Spinal cord (tissue), 10 donors: ENCODE measurements around the gene AHI1. TPM values are rescaled to one million over a fixed set of nuclear protein-coding genes. Genes with fewer than 3 reads are reported as not detected.

Experiments used
- DNase-seq, 6 donors: peaks; one replicate each; pipeline versions ENCODE4 v3.0.0 to v3.0.0-alpha.2; 2013 to 2015; ENCODE audit warnings: low spot score in 6 of 6, low read depth in 4 of 6
- H3K27ac ChIP-seq: one replicate; pipeline ENCODE4 v1.5.1; 2013; ENCODE audit warnings: low read depth, low read length, control low read depth
- H3K27me3 ChIP-seq: one replicate; pipeline ENCODE4 v1.6.1; 2013; ENCODE audit warnings: low read length; ENCODE audit not compliant: control insufficient read depth, insufficient read depth
- H3K36me3 ChIP-seq: one replicate; pipeline ENCODE4 v1.6.1; 2013; ENCODE audit warnings: low read length; ENCODE audit not compliant: control insufficient read depth, insufficient read depth
- H3K4me1 ChIP-seq: one replicate; pipeline ENCODE4 v1.6.1; 2013; ENCODE audit warnings: low read length; ENCODE audit not compliant: control insufficient read depth, insufficient read depth
- H3K4me3 ChIP-seq: one replicate; pipeline ENCODE4 v1.5.1; 2013; ENCODE audit warnings: low read depth, low read length, control low read depth
- H3K9me3 ChIP-seq: one replicate; pipeline ENCODE4 v1.6.1; 2013; ENCODE audit warnings: low read length; ENCODE audit not compliant: control insufficient read depth, insufficient read depth
- WGBS: methylation state at CpG from one replicate; pipeline ENCODE4 v1.1.5; 2013; ENCODE audit warnings: missing lambda C conversion rate; ENCODE audit not compliant: insufficient coverage; 5-methylcytosine and 5-hydroxymethylcytosine counted together
- polyA plus RNA-seq, 2 donors: library from polyadenylated mRNA; unstranded; fragments of 120-200 nt; gene quantifications; one replicate each; pipeline ENCODE4 v1.2.1, GENCODE V29; 2013; ENCODE audit not compliant: insufficient read length in 2 of 2
- total RNA-seq, 2 donors: library from RNA; depleted of rRNA in 1 of 2; stranded (reverse); fragments of 120-200 nt in 1 of 2; fragments of >200 nt in 1 of 2; gene quantifications; one replicate each; pipeline versions ENCODE4 v1.2.3 to v1.2.4, GENCODE V29; 2013 to 2014
- donor health status: healthy.

AHI1 gene
- total and polyA plus RNA-seq, 4 donors = 57.7 to 131 (median 85.2) TPM

GRCh38 chr6:135266675-135267074 is 230.9 kb downstream of the AHI1 start:
- H3K9me3 ChIP-seq = no peaks in the 10 kb centered on the region
- H3K4me1 ChIP-seq = no peaks in the 10 kb centered on the region
- H3K4me3 ChIP-seq = no peak overlapping the region
- no peak for DNase-seq
- no peak overlapping the region for H3K27ac ChIP-seq
- 85% methylated on average over 5 of the region's 8 CpGs for WGBS
- H3K36me3 ChIP-seq = no peaks in the 10 kb centered on the region
- no peaks in the 10 kb centered on the region for H3K27me3 ChIP-seq

- H3K4me3 ChIP-seq = no peak overlapping the region
- H3K36me3 ChIP-seq = no peaks in the 10 kb centered on the region
- H3K27ac ChIP-seq = no peak overlapping the region
- H3K9me3 ChIP-seq = no peaks in the 10 kb centered on the region
- WGBS = 83% methylated on average over 1 of the region's 3 CpGs
- DNase-seq = no peak
- H3K27me3 ChIP-seq = no peaks in the 10 kb centered on the region
- H3K4me1 ChIP-seq = no peaks in the 10 kb centered on the region
Measured at GRCh38 chr6:135265278-135265677, 232.3 kb downstream of the AHI1 start.

GRCh38 chr6:135261872-135262725 is 235.4 kb downstream of the AHI1 start:
- no peaks in the 10 kb centered on the region for H3K27me3 ChIP-seq
- H3K4me3 ChIP-seq = no peak overlapping the region
- DNase-seq = no peak
- H3K4me1 ChIP-seq = no peaks in the 10 kb centered on the region
- 75% methylated on average over 7 of the region's 15 CpGs for WGBS
- H3K36me3 ChIP-seq = no peaks in the 10 kb centered on the region
- H3K9me3 ChIP-seq = no peaks in the 10 kb centered on the region
- H3K27ac ChIP-seq = no peak overlapping the region

GRCh38 chr6:135260612-135261011 is 236.9 kb downstream of the AHI1 start:
- no peaks in the 10 kb centered on the region for H3K36me3 ChIP-seq
- H3K27me3 ChIP-seq = no peaks in the 10 kb centered on the region
- 100% methylated on average over 2 of the region's 4 CpGs for WGBS

GRCh38 chr6:135258970-135259369 is 238.6 kb downstream of the AHI1 start:
- no peaks in the 10 kb centered on the region for H3K9me3 ChIP-seq
- H3K27me3 ChIP-seq = no peaks in the 10 kb centered on the region
- DNase-seq = no peak
- H3K4me1 ChIP-seq = no peaks in the 10 kb centered on the region
- WGBS = 95% methylated on average over 4 of the region's 6 CpGs
- no peaks in the 10 kb centered on the region for H3K36me3 ChIP-seq
- H3K4me3 ChIP-seq = no peak overlapping the region
- no peak overlapping the region for H3K27ac ChIP-seq

More at GRCh38 chr6:135260612-135261011, 236.9 kb downstream of the AHI1 start:
- Histone ChIP-seq H3K27ac (no peak overlapping the region), H3K4me1 (no peaks in the 10 kb centered on the region), H3K4me3 (no peak overlapping the region), H3K9me3 (no peaks in the 10 kb centered on the region)
- no peak for DNase-seq

- Histone ChIP-seq H3K36me3 (no peaks in the 10 kb centered on the region), H3K27ac (no peak overlapping the region), H3K4me3 (no peak overlapping the region), H3K27me3 (no peaks in the 10 kb centered on the region), H3K4me1 (no peaks in the 10 kb centered on the region), H3K9me3 (no peaks in the 10 kb centered on the region)
- DNase-seq = no peak
- WGBS = 80% methylated on average over 1 of the region's 2 CpGs
Measured at GRCh38 chr6:135257631-135258405, 239.7 kb downstream of the AHI1 start.

- DNase-seq = no peak
- no CpG with 5 or more reads among the region's 4 CpGs for WGBS
Measured at GRCh38 chr6:135256866-135257265, 240.7 kb downstream of the AHI1 start.

GRCh38 chr6:135254471-135254870 is 243.1 kb downstream of the AHI1 start:
- Histone ChIP-seq H3K27me3 (no peaks in the 10 kb centered on the region), H3K4me1 (peaks cover 3% of the 10 kb centered on the region), H3K27ac (no peak overlapping the region), H3K9me3 (no peaks in the 10 kb centered on the region), H3K4me3 (no peak overlapping the region), H3K36me3 (no peaks in the 10 kb centered on the region)
- WGBS = no CpG with 5 or more reads among the region's 1 CpG
- no peak for DNase-seq

More at GRCh38 chr6:135256866-135257265, 240.7 kb downstream of the AHI1 start:
- H3K4me1 ChIP-seq = no peaks in the 10 kb centered on the region
- H3K9me3 ChIP-seq = no peaks in the 10 kb centered on the region
- no peaks in the 10 kb centered on the region for H3K36me3 ChIP-seq
- no peak overlapping the region for H3K4me3 ChIP-seq
- H3K27me3 ChIP-seq = no peaks in the 10 kb centered on the region
- H3K27ac ChIP-seq = no peak overlapping the region

GRCh38 chr6:135251498-135252441 is 245.8 kb downstream of the AHI1 start:
- no peaks in the 10 kb centered on the region for H3K9me3 ChIP-seq
- WGBS = 63% methylated on average over 7 of the region's 13 CpGs
- peaks cover 3% of the 10 kb centered on the region for H3K4me1 ChIP-seq
- no peaks in the 10 kb centered on the region for H3K36me3 ChIP-seq
- no peak overlapping the region for H3K27ac ChIP-seq
- H3K27me3 ChIP-seq = no peaks in the 10 kb centered on the region
- no peak overlapping the region for H3K4me3 ChIP-seq
- no peak for DNase-seq
